CD4-positive, alpha-beta T cell (primary cell): Measurements from ENCODE around the gene DHDH. TPM values are rescaled to one million over a fixed set of nuclear protein-coding genes. Genes with fewer than 3 reads are reported as not detected.

Experiments
- ATAC-seq: fragments of 200-7000 bp; cut with Tn5 transposase; one replicate; pipeline ENCODE4 v1.10.0; 2022; ENCODE audit warnings: mild to moderate bottlenecking; ENCODE audit not compliant: poor library complexity
- CTCF ChIA-PET: fragments of 350-600 bp; sonication (Branson Sonifier 250); formaldehyde crosslinking; loops from one replicate; lab custom pipeline; 2021; ENCODE audit warnings: antibody characterized with exemption, inconsistent platforms; lab: Charles Lee
- POLR2A ChIA-PET: fragments of 350-600 bp; sonication (Branson Sonifier 250); formaldehyde crosslinking; loops from one replicate; lab custom pipeline; 2021; ENCODE audit warnings: antibody characterized with exemption, inconsistent platforms; lab: Charles Lee
- DNase-seq, 14 experiments: peaks; one replicate each; pipeline ENCODE4 v3.0.0-alpha.2; 2013 to 2020; ENCODE audit warnings: mixed read lengths in 2 of 14
- H3K27ac ChIP-seq, 2 donors: one replicate each; pipeline versions ENCODE4 v1.5.1 to v1.7.0; 2013; ENCODE audit warnings: low read length in 2 of 2, low read depth in 1 of 2, mild to moderate bottlenecking in 1 of 2
- H3K27me3 ChIP-seq, 2 experiments: 1 replicate in 1 of 2; 2 replicates in 1 of 2; pipeline versions ENCODE4 v1.6.1 to v1.7.0; 2013; ENCODE audit warnings: low read length in 2 of 2, control low read depth in 1 of 2, mild to moderate bottlenecking in 1 of 2, moderate library complexity in 1 of 2; ENCODE audit not compliant: insufficient read depth in 2 of 2, control insufficient read depth in 1 of 2
- H3K36me3 ChIP-seq: one replicate; pipeline ENCODE4 v1.6.1; 2013; ENCODE audit warnings: low read length, control low read depth; ENCODE audit not compliant: insufficient read depth
- H3K4me1 ChIP-seq: one replicate; pipeline ENCODE4 v1.6.1; 2013; ENCODE audit warnings: low read length, control low read depth; ENCODE audit not compliant: insufficient read depth
- H3K4me3 ChIP-seq: one replicate; pipeline ENCODE4 v1.5.1; 2013; ENCODE audit warnings: mild to moderate bottlenecking, low read length, moderate library complexity
- H3K9me3 ChIP-seq, 2 experiments: 1 replicate in 1 of 2; 2 replicates in 1 of 2; pipeline versions ENCODE4 v1.6.1 to v1.7.0; 2013; ENCODE audit warnings: low read length in 2 of 2, mild to moderate bottlenecking in 2 of 2, control low read depth in 1 of 2, moderate library complexity in 1 of 2; ENCODE audit not compliant: control insufficient read depth in 1 of 2, insufficient read depth in 1 of 2
- H3K27ac Mint-ChIP-seq: one replicate; pipeline ENCODE4 v1.8.0; 2020; ENCODE audit warnings: mixed read lengths
- H3K27me3 Mint-ChIP-seq: one replicate; pipeline ENCODE4 v1.8.0; 2021; ENCODE audit warnings: mixed read lengths
- H3K36me3 Mint-ChIP-seq: one replicate; pipeline ENCODE4 v1.8.0; 2021; ENCODE audit warnings: low read depth, mixed read lengths
- H3K4me1 Mint-ChIP-seq: one replicate; pipeline ENCODE4 v1.8.0; 2021; ENCODE audit warnings: low read depth, mixed read lengths
- H3K4me3 Mint-ChIP-seq: one replicate; pipeline ENCODE4 v1.8.0; 2020; ENCODE audit warnings: mild to moderate bottlenecking, mixed read lengths
- H3K9me3 Mint-ChIP-seq: one replicate; pipeline ENCODE4 v1.8.0; 2020; ENCODE audit warnings: mixed read lengths
- intact Hi-C, 2 experiments: fragments of 100-400 bp; cut with DNase I in 1 of 2; cut with micrococcal nuclease in 1 of 2; formaldehyde crosslinking; loops; one replicate each; pipeline versions ENCODE4 v1.15.1 to v1.9.0; 2023 to 2025; cut with DNase I, micrococcal nuclease
- total RNA-seq, 174 experiments: library from RNA in 2 of 174; stranded (reverse) in 2 of 174; gene quantifications; one replicate each; pipeline ENCODE4 v1.2.3 and lab custom pipeline; 2021 to 2026
- TF ChIP-seq, protein P1 (sequence below): fragments of 200-600 bp; IDR thresholded peaks from one replicate; pipeline ENCODE4 v1.8.0; 2022; ENCODE audit warnings: antibody characterized with exemption, mild to moderate bottlenecking

Gene DHDH
- total RNA-seq, 2 experiments from 2014 or later, result 1.1 to 1.8 TPM

DNA sequence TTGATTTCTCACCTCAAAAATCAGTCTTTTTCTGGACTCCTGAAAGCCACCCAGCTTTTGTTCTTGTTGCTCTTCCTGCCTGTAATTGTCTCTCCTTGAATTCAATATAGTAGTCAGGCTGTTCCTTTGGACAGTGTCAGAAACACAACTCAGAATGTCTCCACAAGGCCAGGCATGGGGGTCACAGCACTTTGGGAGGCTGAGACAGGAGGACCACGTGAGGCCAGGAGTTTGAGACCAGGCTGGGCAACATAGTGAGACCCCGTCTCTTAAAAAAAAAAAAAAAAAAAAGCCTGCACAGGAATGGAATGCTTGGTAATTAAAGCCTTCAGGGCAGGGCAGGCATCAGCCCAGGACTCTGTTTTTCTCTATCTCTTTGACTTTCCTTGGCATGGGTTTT, 12.3 kb downstream of the DHDH start:
- Histone ChIP-seq H3K27me3 (no peaks in the 10 kb centered on the region), H3K4me3 (no peak overlapping the region), H3K9me3 (peaks cover 0 to 19% of the 10 kb centered on the region in 2 experiments), H3K4me1 (no peaks in the 10 kb centered on the region), H3K27ac (no peak overlapping the region), H3K36me3 (no peaks in the 10 kb centered on the region)
- DNase-seq (no peak), ATAC-seq (no peak)
- POLR2A ChIA-PET, result no interaction called here
- Mint-ChIP-seq H3K4me3 (no peak overlapping the region), H3K4me1 (no peaks in the 10 kb centered on the region), H3K27me3 (no peaks in the 10 kb centered on the region), H3K27ac (no peak overlapping the region), H3K36me3 (peaks cover 7% of the 10 kb centered on the region), H3K9me3 (no peaks in the 10 kb centered on the region)
- intact Hi-C loops, result no loop called here
- CTCF ChIA-PET, result no interaction called here
- TF ChIP-seq, protein P1, sequence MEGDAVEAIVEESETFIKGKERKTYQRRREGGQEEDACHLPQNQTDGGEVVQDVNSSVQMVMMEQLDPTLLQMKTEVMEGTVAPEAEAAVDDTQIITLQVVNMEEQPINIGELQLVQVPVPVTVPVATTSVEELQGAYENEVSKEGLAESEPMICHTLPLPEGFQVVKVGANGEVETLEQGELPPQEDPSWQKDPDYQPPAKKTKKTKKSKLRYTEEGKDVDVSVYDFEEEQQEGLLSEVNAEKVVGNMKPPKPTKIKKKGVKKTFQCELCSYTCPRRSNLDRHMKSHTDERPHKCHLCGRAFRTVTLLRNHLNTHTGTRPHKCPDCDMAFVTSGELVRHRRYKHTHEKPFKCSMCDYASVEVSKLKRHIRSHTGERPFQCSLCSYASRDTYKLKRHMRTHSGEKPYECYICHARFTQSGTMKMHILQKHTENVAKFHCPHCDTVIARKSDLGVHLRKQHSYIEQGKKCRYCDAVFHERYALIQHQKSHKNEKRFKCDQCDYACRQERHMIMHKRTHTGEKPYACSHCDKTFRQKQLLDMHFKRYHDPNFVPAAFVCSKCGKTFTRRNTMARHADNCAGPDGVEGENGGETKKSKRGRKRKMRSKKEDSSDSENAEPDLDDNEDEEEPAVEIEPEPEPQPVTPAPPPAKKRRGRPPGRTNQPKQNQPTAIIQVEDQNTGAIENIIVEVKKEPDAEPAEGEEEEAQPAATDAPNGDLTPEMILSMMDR, result no peak

- ATAC-seq (no peak), DNase-seq (no peak)
- H3K36me3 Mint-ChIP-seq, result no peaks in the 10 kb centered on the region
- intact Hi-C loops, result no loop called here
- Histone ChIP-seq H3K27ac (no peak overlapping the region), H3K27me3 (no peaks in the 10 kb centered on the region), H3K4me3 (no peak overlapping the region), H3K9me3 (peaks cover 0 to 16% of the 10 kb centered on the region in 2 experiments), H3K4me1 (no peaks in the 10 kb centered on the region), H3K36me3 (no peaks in the 10 kb centered on the region)
- POLR2A ChIA-PET, result no interaction called here
- no peaks in the 10 kb centered on the region for H3K9me3 Mint-ChIP-seq
- CTCF ChIA-PET, result no interaction called here
- H3K4me3 Mint-ChIP-seq, result no peak overlapping the region
- no peak overlapping the region for H3K27ac Mint-ChIP-seq
- no peaks in the 10 kb centered on the region for H3K4me1 Mint-ChIP-seq
- no peaks in the 10 kb centered on the region for H3K27me3 Mint-ChIP-seq
- TF ChIP-seq, protein P1, result no peak
Observed at GRCh38 chr19:48946463-48947257, 13.2 kb downstream of the DHDH start.

- no peaks in the 10 kb centered on the region for H3K27me3 Mint-ChIP-seq
- no peak overlapping the region for H3K4me3 Mint-ChIP-seq
- H3K9me3 Mint-ChIP-seq, result no peaks in the 10 kb centered on the region
- Histone ChIP-seq H3K9me3 (peaks cover 0 to 16% of the 10 kb centered on the region in 2 experiments), H3K36me3 (no peaks in the 10 kb centered on the region), H3K27ac (no peak overlapping the region), H3K4me1 (no peaks in the 10 kb centered on the region), H3K27me3 (no peaks in the 10 kb centered on the region), H3K4me3 (no peak overlapping the region)
- ChIA-PET CTCF (no interaction called here), POLR2A (no interaction called here)
- ATAC-seq, result no peak
- no peak overlapping the region for H3K27ac Mint-ChIP-seq
- intact Hi-C loops, result no loop called here
- DNase-seq, result no peak
- TF ChIP-seq, protein P1, result no peak
- H3K36me3 Mint-ChIP-seq, result no peaks in the 10 kb centered on the region
- no peaks in the 10 kb centered on the region for H3K4me1 Mint-ChIP-seq
Observed at GRCh38 chr19:48947258-48947542, 13.7 kb downstream of the DHDH start.
